ENCODE results near the gene SELPLG.
"Not testable (repeated sequence)": the region's sequence is repeated elsewhere in the genome, so short reads cannot be mapped to it uniquely, and the experiment has no call there.

DNA sequence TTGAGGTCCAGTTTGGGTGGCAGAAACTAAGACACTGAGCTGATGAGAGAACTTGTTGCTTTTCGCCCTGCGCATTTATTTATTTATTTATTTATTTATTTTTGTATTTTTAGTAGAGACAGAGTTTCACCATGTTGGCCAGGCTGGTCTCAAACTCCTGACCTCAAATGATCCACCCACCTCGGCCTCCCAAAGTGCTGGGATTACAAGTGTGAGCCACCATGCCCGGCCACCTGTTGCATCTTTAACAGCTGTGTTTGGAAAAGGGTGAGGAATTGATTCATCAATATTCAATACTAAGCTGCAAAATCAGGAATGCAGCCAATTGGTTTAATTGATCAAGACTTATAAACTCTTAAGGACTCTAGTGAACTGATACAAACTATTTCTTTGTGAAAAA, 24.4 kb upstream of the SELPLG start:
- TF ChIP-seq, protein P1, sequence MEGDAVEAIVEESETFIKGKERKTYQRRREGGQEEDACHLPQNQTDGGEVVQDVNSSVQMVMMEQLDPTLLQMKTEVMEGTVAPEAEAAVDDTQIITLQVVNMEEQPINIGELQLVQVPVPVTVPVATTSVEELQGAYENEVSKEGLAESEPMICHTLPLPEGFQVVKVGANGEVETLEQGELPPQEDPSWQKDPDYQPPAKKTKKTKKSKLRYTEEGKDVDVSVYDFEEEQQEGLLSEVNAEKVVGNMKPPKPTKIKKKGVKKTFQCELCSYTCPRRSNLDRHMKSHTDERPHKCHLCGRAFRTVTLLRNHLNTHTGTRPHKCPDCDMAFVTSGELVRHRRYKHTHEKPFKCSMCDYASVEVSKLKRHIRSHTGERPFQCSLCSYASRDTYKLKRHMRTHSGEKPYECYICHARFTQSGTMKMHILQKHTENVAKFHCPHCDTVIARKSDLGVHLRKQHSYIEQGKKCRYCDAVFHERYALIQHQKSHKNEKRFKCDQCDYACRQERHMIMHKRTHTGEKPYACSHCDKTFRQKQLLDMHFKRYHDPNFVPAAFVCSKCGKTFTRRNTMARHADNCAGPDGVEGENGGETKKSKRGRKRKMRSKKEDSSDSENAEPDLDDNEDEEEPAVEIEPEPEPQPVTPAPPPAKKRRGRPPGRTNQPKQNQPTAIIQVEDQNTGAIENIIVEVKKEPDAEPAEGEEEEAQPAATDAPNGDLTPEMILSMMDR (IDR thresholded peaks at IDR 0.05), result not testable (repeated sequence)
- TF ChIP-seq EP300 (IDR thresholded peaks at IDR 0.05), result not testable (repeated sequence)

Data from ovary (tissue), 3 donors.